Middle frontal gyrus (tissue), 1 donor: ENCODE measurements around the gene LYRM4.

ENCODE experiments used
- DNase-seq: peaks from one replicate; pipeline ENCODE4 v3.0.0-alpha.2; 2015; ENCODE audit warnings: low spot score; ENCODE audit errors: extremely low spot score

The LYRM4 gene

DNA sequence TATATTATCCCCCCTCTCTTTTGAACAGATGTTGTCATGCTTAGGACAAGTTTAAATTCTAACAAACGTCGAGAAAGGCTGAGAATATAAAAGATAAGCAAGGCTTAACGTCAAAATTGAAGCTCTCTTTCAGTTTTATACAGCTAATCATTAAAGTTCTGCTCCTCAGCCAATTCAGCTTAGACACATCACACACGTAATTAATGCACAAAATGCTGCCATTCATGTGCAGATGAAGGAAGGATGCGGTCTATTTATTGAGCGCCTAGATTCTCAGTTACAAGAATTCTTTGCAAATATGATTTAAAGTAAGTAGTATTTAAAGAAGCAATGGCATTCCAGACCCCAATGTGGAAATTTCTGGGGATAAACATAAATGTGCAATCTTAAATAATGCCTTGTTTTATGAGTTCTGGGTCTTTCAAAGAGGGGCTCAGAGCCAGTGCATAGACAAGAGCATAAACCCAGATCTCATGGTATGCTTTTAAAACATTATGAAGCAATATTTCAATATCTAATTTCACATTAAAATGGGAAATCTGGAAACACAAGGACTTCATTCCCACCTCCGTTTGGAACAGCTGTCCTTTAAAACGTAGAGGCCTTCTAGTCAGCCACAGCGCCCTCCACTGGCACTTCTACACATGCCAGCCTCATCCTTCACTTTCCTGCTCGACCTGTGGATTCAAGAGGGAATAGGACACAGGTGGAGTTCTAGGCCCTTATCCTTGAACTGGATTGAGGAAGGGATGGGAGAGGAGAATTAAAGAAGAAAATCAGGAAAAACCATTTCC is 85.8 kb downstream of the LYRM4 start:
- no peak for DNase-seq

DNA sequence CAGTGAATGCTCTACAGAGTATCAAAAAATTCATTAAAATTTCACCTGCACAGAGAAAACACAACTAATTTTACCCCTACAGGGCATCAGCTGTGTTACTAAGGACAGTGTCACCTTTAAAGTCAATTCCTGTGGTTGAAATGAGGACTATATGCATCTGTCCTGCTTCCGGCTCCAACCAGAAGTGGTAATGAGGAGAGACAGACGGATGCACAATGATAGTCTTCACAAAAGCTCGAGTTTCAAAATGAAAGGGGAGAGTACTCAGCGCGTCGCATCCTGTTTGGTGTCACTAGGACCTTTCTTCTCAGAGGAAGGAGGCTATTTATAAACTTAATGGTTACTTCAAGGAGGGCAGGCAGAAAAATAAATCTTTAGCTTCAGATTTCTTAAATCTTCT is 86.5 kb downstream of the LYRM4 start:
- no peak for DNase-seq

DNA sequence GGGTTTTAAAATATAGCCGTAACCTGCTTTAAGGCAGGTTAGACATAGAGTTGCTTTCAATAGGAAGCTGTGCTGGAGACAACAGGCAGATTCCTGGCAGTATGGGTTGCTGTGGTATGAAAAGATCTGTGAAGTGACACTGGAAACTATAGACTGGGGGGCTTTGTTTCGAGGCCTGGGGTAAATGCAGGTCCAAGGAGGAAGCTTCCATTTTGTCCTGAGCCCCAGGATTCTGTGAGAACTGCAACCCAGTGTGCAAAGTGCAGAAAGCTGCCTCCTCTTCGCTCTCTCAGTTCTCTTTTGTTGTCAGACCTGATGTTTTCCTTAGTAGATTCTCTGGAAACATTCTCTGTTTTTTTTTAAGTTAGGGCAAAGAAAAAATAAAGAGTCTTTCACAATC is 86.9 kb downstream of the LYRM4 start:
- no peak for DNase-seq

DNA sequence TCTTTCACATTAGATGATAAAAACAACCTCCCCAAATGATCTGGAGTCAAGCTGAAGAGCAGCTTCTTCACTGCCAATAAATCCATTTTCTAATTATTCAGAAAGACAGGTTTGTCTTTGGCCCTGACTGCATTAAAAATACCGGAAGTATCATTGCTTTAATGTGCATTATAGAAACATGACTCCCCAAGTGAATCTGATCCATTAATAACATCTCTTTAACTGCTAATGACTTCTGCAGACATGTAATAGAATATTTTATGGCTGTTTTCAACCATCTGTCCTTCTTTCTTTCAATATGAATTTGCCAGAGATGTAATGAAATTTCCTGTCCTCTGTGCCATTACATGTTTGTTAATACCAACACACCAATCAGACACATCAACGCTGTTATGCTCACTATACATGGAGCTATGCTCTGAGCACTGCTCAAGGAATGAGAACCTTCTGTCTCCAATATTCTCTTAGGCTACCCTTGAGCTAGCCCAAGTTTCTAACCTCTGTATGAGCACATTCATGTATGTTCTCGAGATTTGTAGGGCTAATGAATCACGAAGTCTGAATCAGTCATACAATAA is 87.8 kb downstream of the LYRM4 start:
- DNase-seq, result no peak

DNA sequence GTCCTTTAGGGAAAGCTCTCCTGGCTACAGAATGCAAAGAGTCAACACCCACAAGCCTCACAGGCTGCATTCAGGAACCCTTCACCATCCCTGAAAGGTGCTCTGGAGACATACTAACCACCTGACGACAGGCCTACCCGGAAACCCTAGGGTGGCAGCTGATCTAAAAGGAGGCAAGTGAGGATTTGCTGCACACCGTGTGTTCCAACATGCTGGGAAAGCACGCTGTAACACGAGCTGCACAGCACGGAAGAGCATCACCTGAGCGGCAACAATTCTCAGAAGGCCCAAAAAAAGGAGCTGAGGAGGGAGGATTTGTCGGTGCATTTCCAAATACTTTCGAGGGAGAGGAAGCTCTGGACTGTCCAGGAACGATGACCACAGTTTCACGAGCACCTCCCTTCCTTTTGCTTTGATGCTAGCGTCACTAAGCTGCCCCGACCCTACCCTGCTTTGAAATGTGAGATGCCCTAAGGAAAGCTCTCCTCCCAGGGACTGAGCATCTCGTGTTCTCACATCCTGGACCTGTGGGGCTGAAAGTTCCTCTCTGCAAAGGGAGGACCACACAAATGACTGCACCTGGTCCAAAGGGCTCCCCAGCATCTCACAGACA is 88.6 kb downstream of the LYRM4 start:
- no peak for DNase-seq

GRCh38 chr6:5167501-5167900 is 93.2 kb downstream of the LYRM4 start:
- no peak for DNase-seq

GRCh38 chr6:5164092-5164491 is 96.7 kb downstream of the LYRM4 start:
- no peak for DNase-seq

- peak; percentile 53 for DNase-seq
Measured at GRCh38 chr6:5163247-5163646, 97.5 kb downstream of the LYRM4 start.

GRCh38 chr6:5162355-5162754 is 98.4 kb downstream of the LYRM4 start:
- no peak for DNase-seq

GRCh38 chr6:5160206-5160605 is 100.5 kb downstream of the LYRM4 start:
- no peak for DNase-seq

DNA sequence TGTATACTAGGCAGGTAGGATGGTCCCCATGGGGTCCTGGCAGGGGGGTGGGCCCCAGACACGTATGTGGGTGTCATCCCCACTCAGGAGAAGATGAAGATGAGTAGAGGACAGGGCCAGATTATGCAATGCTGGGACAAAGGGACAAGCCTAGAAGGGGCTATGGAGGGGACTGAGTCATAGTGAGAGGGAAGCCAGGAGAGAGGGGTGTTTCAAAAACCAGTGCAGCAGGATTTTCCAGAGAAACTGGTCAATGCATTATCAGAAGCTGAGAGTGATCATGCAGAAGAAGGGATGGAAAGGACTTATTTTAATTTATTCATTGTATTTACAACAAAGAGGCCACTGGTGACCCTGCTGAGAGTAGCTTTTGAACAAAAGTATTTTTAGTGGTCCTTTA is 101.6 kb downstream of the LYRM4 start:
- no peak for DNase-seq

DNA sequence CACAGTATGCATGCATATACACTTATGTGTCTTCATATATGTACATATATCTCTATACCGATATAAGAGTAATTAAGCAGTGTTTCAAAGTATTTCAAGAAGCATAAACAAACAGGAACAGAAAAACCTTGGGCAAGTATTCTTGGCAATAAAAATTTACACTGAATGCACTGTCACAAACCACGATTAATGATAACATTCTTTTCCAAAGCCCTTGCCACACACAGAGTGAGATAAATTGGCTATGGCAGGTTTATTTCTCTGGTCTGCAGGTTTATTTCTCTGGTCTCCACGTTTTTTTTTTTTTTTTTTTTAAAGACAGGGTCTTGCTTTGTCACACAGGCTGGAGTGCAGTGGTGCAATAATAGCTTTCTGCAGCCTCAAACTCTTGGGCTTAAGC is 102.6 kb downstream of the LYRM4 start:
- DNase-seq, result no peak

GRCh38 chr6:5157621-5158138 is 103.1 kb downstream of the LYRM4 start:
- DNase-seq, result no peak

GRCh38 chr6:5156627-5157026 is 104.1 kb downstream of the LYRM4 start:
- DNase-seq, result no peak

- no peak for DNase-seq
Measured at GRCh38 chr6:5155906-5156305, 104.8 kb downstream of the LYRM4 start.

- no peak for DNase-seq
Measured at GRCh38 chr6:5153186-5153585, 107.6 kb downstream of the LYRM4 start.

- no peak for DNase-seq
Measured at GRCh38 chr6:5152460-5152859, 108.3 kb downstream of the LYRM4 start.

DNA sequence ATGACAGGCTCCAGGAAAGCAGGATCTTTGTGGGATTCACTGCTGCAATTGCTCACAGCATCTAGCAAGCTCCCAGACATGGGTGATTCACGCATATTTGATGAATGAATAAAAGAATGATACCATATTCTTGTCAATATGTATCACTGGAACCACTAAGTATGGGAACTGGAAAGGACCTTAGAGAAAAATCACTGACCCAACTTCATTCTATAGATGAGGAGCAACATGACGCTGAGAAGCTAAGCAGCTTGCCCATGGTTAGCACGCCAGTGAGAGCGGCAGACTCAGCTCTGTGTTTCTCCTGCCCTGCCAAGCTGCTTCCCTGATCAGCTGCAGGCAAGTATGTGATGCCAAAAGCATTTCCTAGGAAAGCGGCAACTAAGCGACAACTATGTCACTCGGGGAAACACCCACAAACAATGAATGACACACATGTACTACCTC is 108.8 kb downstream of the LYRM4 start:
- peak; percentile 46 for DNase-seq

DNA sequence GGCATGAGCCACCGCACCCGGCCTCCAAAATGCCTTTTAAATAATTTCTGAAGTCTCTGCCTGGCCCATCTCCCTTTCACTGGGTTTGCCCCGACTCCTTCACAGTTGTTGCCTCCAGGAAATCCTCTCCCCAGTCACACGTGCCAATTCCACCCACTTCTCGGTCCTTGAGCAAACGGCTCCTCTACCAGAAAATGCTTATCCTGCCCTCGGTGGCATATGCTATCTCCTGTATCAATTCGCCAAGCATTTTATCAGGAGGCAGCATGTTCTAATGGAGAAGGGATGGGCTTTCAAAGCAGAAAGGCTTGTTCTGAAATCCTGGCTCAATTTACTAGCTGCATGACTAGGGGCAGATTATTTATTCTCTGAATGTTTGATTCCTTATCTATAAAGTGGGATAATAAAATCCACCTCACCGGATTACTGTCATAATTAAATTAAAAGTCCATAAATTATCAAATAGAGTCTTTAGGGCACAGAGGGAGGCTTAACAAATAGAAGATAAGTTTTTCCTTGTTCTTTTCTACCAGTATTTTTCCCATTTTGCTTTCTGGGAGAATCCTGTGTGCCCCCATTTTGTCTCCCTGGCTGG is 109.3 kb downstream of the LYRM4 start:
- no peak for DNase-seq

- no peak for DNase-seq
Measured at GRCh38 chr6:5150551-5151075, 110.1 kb downstream of the LYRM4 start.

DNA sequence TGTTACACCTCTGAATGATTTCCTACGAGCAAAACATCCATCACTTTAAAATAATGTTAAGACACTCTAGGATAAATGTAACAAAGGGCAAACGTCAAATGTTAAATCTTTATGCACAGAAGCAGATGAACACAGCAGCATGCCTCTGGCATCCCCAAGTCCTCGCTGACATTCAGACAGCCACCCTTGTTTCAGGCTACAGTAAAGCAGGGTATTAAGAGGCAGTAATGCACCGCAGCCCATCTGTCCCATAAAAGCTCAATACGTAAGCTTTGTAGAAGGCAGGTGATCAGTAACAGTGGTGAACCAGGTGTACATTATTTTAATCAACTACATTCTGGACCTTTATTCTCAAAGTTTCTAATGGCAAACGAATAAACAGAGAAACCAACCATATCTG is 110.9 kb downstream of the LYRM4 start:
- DNase-seq, result no peak

DNA sequence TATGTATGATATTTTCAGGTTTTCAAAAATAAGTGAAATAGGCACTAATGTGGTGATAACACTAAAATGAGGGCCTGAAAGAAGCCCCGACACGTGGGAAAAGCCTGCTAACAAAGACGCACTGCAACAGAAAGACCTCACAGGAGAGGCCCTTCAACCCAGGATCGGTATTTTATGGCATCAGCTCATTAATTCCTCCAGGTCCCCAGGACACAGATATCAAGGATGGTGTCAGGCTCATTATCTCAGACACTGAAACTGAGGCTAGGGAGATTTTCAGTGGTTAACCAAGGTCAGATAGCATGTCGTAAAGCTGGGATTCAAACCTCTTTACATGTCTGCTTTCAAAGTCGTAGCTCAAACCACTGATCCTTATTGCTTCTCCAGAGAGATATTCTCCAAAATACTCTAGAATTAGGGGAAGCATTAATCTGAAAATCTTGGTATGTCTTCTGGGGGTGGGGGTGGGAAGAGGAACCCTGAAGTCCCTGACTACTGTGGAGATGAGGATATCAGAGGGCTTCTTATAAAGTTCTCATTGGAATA is 111.5 kb downstream of the LYRM4 start:
- DNase-seq, result no peak
